Astrocyte of the spinal cord (primary cell): Measurements from ENCODE around the gene CUL3.

Experiments used
- DNase-seq: peaks from one replicate; pipeline ENCODE4 v3.0.0; 2011; ENCODE audit warnings: low read depth, low spot score
- H3K4me3 ChIP-seq: 2 replicates; pipeline ENCODE4 v1.5.1; 2011; ENCODE audit warnings: low read depth, mild to moderate bottlenecking, low read length, moderate library complexity
- CTCF ChIP-seq: IDR thresholded peaks from 2 replicates; pipeline ENCODE4 v1.5.1; 2012; ENCODE audit warnings: low read depth, mild to moderate bottlenecking, low read length, inconsistent platforms
- in situ Hi-C: cut with HindIII; loops from 2 replicates; pipeline ENCODE4 v1.10.0; 2017; ENCODE audit warnings: low sequenced_read_pairs

Gene CUL3

GRCh38 chr2:224570328-224570993, 14.7 kb downstream of the CUL3 start:
- no peak for TF ChIP-seq CTCF
- in situ Hi-C loops, result no loop called here
- DNase-seq, result peak; percentile 64
- H3K4me3 ChIP-seq, result no peak overlapping the region

- in situ Hi-C loops, result no loop called here
- no peak overlapping the region for H3K4me3 ChIP-seq
- no peak for DNase-seq
- TF ChIP-seq CTCF, result no peak
Measured at GRCh38 chr2:224569654-224570053, 15.5 kb downstream of the CUL3 start.

GRCh38 chr2:224565452-224566035, 19.6 kb downstream of the CUL3 start:
- in situ Hi-C loops, result no loop called here
- DNase-seq, result no peak
- TF ChIP-seq CTCF, result no peak
- no peak overlapping the region for H3K4me3 ChIP-seq

- no peak overlapping the region for H3K4me3 ChIP-seq
- no peak for TF ChIP-seq CTCF
- in situ Hi-C loops, result no loop called here
- DNase-seq, result no peak
Measured at GRCh38 chr2:224563537-224563936, 21.6 kb downstream of the CUL3 start.

- in situ Hi-C loops, result no loop called here
- no peak overlapping the region for H3K4me3 ChIP-seq
Measured at GRCh38 chr2:224562831-224563230, 22.3 kb downstream of the CUL3 start.

GRCh38 chr2:224561234-224562005, 23.7 kb downstream of the CUL3 start:
- in situ Hi-C loops, result no loop called here
- no peak for TF ChIP-seq CTCF
- H3K4me3 ChIP-seq, result no peak overlapping the region
- no peak for DNase-seq

More at GRCh38 chr2:224562831-224563230, 22.3 kb downstream of the CUL3 start:
- DNase-seq, result no peak
- TF ChIP-seq CTCF, result no peak
